ENCODE results near the gene SDCCAG8. TPM values are rescaled to one million over a fixed set of nuclear protein-coding genes. Genes with fewer than 3 reads are reported as not detected.

Gene SDCCAG8
- total RNA-seq, 1 donor, result 42.7 TPM

GRCh38 chr1:243374412-243374811 is 118.6 kb downstream of the SDCCAG8 start:
- Histone ChIP-seq H3K27ac (ENCODE audit: low read depth, low read length) (no peak overlapping the region), H3K36me3 (ENCODE audit: insufficient read depth, low read length) (peaks cover 10% of the 10 kb centered on the region), H3K79me2 (ENCODE audit: insufficient read depth, low read length) (no peaks in the 10 kb centered on the region), H3K9me3 (ENCODE audit: low read depth, low read length) (no peaks in the 10 kb centered on the region), H3K27me3 (ENCODE audit: insufficient read depth, low read length) (no peaks in the 10 kb centered on the region), H3K4me2 (ENCODE audit: insufficient read depth, low read length) (no peak overlapping the region), H4K20me1 (ENCODE audit: insufficient read depth, low read length) (no peaks in the 10 kb centered on the region), H2AFZ (ENCODE audit: low read length) (no peak overlapping the region), H3K4me1 (ENCODE audit: insufficient read depth, low read length) (no peaks in the 10 kb centered on the region), H3K4me3 (ENCODE audit: insufficient read depth, low read length) (no peak overlapping the region)
- no peak for DNase-seq (ENCODE audit: insufficient read length, low spot score, missing footprints)
- TF ChIP-seq, protein P1, sequence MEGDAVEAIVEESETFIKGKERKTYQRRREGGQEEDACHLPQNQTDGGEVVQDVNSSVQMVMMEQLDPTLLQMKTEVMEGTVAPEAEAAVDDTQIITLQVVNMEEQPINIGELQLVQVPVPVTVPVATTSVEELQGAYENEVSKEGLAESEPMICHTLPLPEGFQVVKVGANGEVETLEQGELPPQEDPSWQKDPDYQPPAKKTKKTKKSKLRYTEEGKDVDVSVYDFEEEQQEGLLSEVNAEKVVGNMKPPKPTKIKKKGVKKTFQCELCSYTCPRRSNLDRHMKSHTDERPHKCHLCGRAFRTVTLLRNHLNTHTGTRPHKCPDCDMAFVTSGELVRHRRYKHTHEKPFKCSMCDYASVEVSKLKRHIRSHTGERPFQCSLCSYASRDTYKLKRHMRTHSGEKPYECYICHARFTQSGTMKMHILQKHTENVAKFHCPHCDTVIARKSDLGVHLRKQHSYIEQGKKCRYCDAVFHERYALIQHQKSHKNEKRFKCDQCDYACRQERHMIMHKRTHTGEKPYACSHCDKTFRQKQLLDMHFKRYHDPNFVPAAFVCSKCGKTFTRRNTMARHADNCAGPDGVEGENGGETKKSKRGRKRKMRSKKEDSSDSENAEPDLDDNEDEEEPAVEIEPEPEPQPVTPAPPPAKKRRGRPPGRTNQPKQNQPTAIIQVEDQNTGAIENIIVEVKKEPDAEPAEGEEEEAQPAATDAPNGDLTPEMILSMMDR (IDR thresholded peaks at IDR 0.05; ENCODE audit: extremely low read depth, low read depth, low read length), result no peak

GRCh38 chr1:243375596-243375995 is 119.8 kb downstream of the SDCCAG8 start:
- no peak for DNase-seq (ENCODE audit: insufficient read length, low spot score, missing footprints)
- H3K4me3 ChIP-seq (ENCODE audit: insufficient read depth, low read length), result no peak overlapping the region
- H4K20me1 ChIP-seq (ENCODE audit: insufficient read depth, low read length), result no peaks in the 10 kb centered on the region
- H3K27ac ChIP-seq (ENCODE audit: low read depth, low read length), result no peak overlapping the region
- H2AFZ ChIP-seq (ENCODE audit: low read length), result no peak overlapping the region
- TF ChIP-seq, protein P1 (IDR thresholded peaks at IDR 0.05; ENCODE audit: extremely low read depth, low read depth, low read length), result no peak
- no peaks in the 10 kb centered on the region for H3K9me3 ChIP-seq (ENCODE audit: low read depth, low read length)
- H3K4me2 ChIP-seq (ENCODE audit: insufficient read depth, low read length), result no peak overlapping the region
- H3K27me3 ChIP-seq (ENCODE audit: insufficient read depth, low read length), result no peaks in the 10 kb centered on the region
- H3K79me2 ChIP-seq (ENCODE audit: insufficient read depth, low read length), result no peaks in the 10 kb centered on the region
- no peaks in the 10 kb centered on the region for H3K4me1 ChIP-seq (ENCODE audit: insufficient read depth, low read length)
- H3K36me3 ChIP-seq (ENCODE audit: insufficient read depth, low read length), result peaks cover 13% of the 10 kb centered on the region

DNA sequence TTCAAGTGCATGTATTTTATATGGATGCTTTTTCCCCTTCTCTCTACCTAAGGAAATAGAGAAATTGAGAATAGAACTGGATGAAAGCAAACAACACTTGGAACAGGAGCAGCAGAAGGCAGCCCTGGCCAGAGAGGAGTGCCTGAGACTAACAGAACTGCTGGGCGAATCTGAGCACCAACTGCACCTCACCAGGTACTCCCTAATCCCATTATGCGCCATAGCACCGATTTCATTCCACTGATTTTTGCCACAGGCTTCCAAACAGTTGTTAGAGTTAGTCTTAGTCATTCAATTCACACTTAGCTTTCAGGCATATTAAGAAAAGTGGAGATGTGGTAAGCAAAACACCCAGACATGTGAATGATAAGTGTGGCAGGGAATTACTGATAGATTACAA is 122.8 kb downstream of the SDCCAG8 start:
- Histone ChIP-seq H3K27me3 (ENCODE audit: insufficient read depth, low read length) (no peaks in the 10 kb centered on the region), H3K4me3 (ENCODE audit: insufficient read depth, low read length) (no peak overlapping the region), H3K4me2 (ENCODE audit: insufficient read depth, low read length) (no peak overlapping the region), H3K4me1 (ENCODE audit: insufficient read depth, low read length) (no peaks in the 10 kb centered on the region), H3K27ac (ENCODE audit: low read depth, low read length) (no peak overlapping the region), H3K79me2 (ENCODE audit: insufficient read depth, low read length) (no peaks in the 10 kb centered on the region), H3K36me3 (ENCODE audit: insufficient read depth, low read length) (peaks cover 13% of the 10 kb centered on the region), H4K20me1 (ENCODE audit: insufficient read depth, low read length) (no peaks in the 10 kb centered on the region), H2AFZ (ENCODE audit: low read length) (no peak overlapping the region), H3K9me3 (ENCODE audit: low read depth, low read length) (no peaks in the 10 kb centered on the region)
- DNase-seq (ENCODE audit: insufficient read length, low spot score, missing footprints), result no peak
- TF ChIP-seq, protein P1 (IDR thresholded peaks at IDR 0.05; ENCODE audit: extremely low read depth, low read depth, low read length), result no peak

- no peak for DNase-seq (ENCODE audit: insufficient read length, low spot score, missing footprints)
- Histone ChIP-seq H4K20me1 (ENCODE audit: insufficient read depth, low read length) (no peaks in the 10 kb centered on the region), H3K4me2 (ENCODE audit: insufficient read depth, low read length) (no peak overlapping the region), H3K36me3 (ENCODE audit: insufficient read depth, low read length) (peaks cover 13% of the 10 kb centered on the region), H3K79me2 (ENCODE audit: insufficient read depth, low read length) (no peaks in the 10 kb centered on the region), H3K4me1 (ENCODE audit: insufficient read depth, low read length) (no peaks in the 10 kb centered on the region), H2AFZ (ENCODE audit: low read length) (no peak overlapping the region), H3K27me3 (ENCODE audit: insufficient read depth, low read length) (no peaks in the 10 kb centered on the region), H3K9me3 (ENCODE audit: low read depth, low read length) (no peaks in the 10 kb centered on the region), H3K4me3 (ENCODE audit: insufficient read depth, low read length) (no peak overlapping the region), H3K27ac (ENCODE audit: low read depth, low read length) (no peak overlapping the region)
- TF ChIP-seq, protein P1 (IDR thresholded peaks at IDR 0.05; ENCODE audit: extremely low read depth, low read depth, low read length), result no peak
Observed at GRCh38 chr1:243379208-243379607, 123.4 kb downstream of the SDCCAG8 start.
